Panc1 (cell line): ENCODE results near the gene TSPAN14. TPM values are rescaled to one million over a fixed set of nuclear protein-coding genes. Genes with fewer than 3 reads are reported as not detected.

Experiments
- ATAC-seq: fragments of 200-7000 bp; cut with Tn5 transposase; 2 replicates; pipeline ENCODE4 v1.9.1; 2020; ENCODE audit warnings: mild to moderate bottlenecking, moderate library complexity
- BruUV-seq: library from RNA; stranded (reverse); fragments of 400-500 nt; replicated peaks from 2 replicates; lab custom pipeline; 2021; lab: Mats Ljungman, UMichigan
- CTCF ChIA-PET: fragments of 300-600 bp; sonication (Branson Sonifier 250); formaldehyde crosslinking; loops from one replicate; lab custom pipeline; 2022; ENCODE audit warnings: antibody characterized with exemption; lab: Charles Lee
- POLR2A ChIA-PET: fragments of 300-600 bp; sonication (Branson Sonifier 250); formaldehyde crosslinking; loops from one replicate; lab custom pipeline; 2022; ENCODE audit warnings: antibody characterized with exemption; lab: Charles Lee
- DNase-seq: peaks from one replicate; pipeline ENCODE4 v3.0.0-alpha.2; 2010; ENCODE audit warnings: low read depth, low spot score
- H3K27ac ChIP-seq: 2 replicates; pipeline ENCODE4 v1.5.1; 2011; ENCODE audit warnings: mild to moderate bottlenecking, low read length, inconsistent platforms
- H3K27me3 ChIP-seq: fragments of 200-500 bp; sonication (Bioruptor generic); 2 replicates; pipeline ENCODE4 v1.6.0; 2014; ENCODE audit warnings: low read length, inconsistent platforms; ENCODE audit not compliant: control insufficient read depth, insufficient read depth
- H3K36me3 ChIP-seq: fragments of 200-500 bp; sonication (Bioruptor generic); 2 replicates; pipeline ENCODE4 v1.5.1; 2014; ENCODE audit warnings: inconsistent platforms, mild to moderate bottlenecking, low read length, moderate library complexity; ENCODE audit not compliant: control insufficient read depth, insufficient read depth
- H3K4me1 ChIP-seq: 2 replicates; pipeline ENCODE4 v1.5.1; 2011; ENCODE audit warnings: inconsistent platforms, mild to moderate bottlenecking, low read length, moderate library complexity; ENCODE audit not compliant: control insufficient read depth, insufficient read depth
- H3K4me3 ChIP-seq, 2 experiments: 2 replicates each; pipeline ENCODE4 v1.5.1; 2011 to 2012; ENCODE audit warnings: low read depth in 2 of 2, low read length in 2 of 2, mild to moderate bottlenecking in 2 of 2, inconsistent platforms in 1 of 2, moderate library complexity in 1 of 2
- H3K9me3 ChIP-seq: fragments of 200-500 bp; sonication (Bioruptor generic); 2 replicates; pipeline ENCODE4 v1.5.1; 2014; ENCODE audit warnings: low read depth, mild to moderate bottlenecking, inconsistent platforms, low read length, moderate library complexity; ENCODE audit not compliant: control insufficient read depth, insufficient read depth
- CTCF ChIP-seq: fragments of 450-650 bp; IDR thresholded peaks from 2 replicates; pipeline ENCODE4 v1.5.1; 2017; ENCODE audit warnings: mild to moderate bottlenecking
- POLR2AphosphoS5 ChIP-seq: IDR thresholded peaks from 2 replicates; pipeline ENCODE4 v1.6.1; 2012; ENCODE audit warnings: mild to moderate bottlenecking, low read depth, low read length, moderate library complexity
- REST ChIP-seq, 2 experiments: IDR thresholded peaks; 2 replicates each; pipeline ENCODE4 v1.6.1; 2011 to 2012; ENCODE audit warnings: low read depth in 2 of 2, control low read depth in 1 of 2, low read length in 1 of 2, mild to moderate bottlenecking in 1 of 2, moderate library complexity in 1 of 2; ENCODE audit not compliant: insufficient read depth in 1 of 2
- SIN3A ChIP-seq: IDR thresholded peaks from 2 replicates; pipeline ENCODE4 v1.6.1; 2012; ENCODE audit warnings: low read depth, mild to moderate bottlenecking, low read length, moderate library complexity, borderline replicate concordance; ENCODE audit not compliant: insufficient read depth
- TCF7L2 ChIP-seq: IDR thresholded peaks from 2 replicates; pipeline ENCODE4 v1.6.1; 2011; ENCODE audit warnings: mild to moderate bottlenecking, low read depth, low read length, inconsistent platforms
- in situ Hi-C: cut with HindIII; loops from 2 replicates; pipeline ENCODE4 v1.10.0; 2016; ENCODE audit warnings: low sequenced_read_pairs, low pct_unique_long_range_greater_than_20kb
- intact Hi-C: fragments of 100-400 bp; cut with micrococcal nuclease; formaldehyde crosslinking; loops from one replicate; pipeline ENCODE4 v1.10.0; 2022; ENCODE audit not compliant: unreplicated experiment
- total RNA-seq: library from RNA; stranded (reverse); gene quantifications from one replicate; pipeline ENCODE4 v1.2.1, GENCODE V29; 2021; ENCODE audit not compliant: unreplicated experiment

TSPAN14 gene
- total RNA-seq, 1 experiment from 2014 or later: 39.0 TPM

- no peak for DNase-seq
- H3K36me3 ChIP-seq: no peaks in the 10 kb centered on the region
- in situ Hi-C loops: no loop called here
- peaks cover 19% of the 10 kb centered on the region for H3K27me3 ChIP-seq
- intact Hi-C loops: no loop called here
- no peaks in the 10 kb centered on the region for H3K4me1 ChIP-seq
- no peak for TF ChIP-seq SIN3A
- TF ChIP-seq CTCF: no peak
- TF ChIP-seq POLR2AphosphoS5: no peak
- no peak for TF ChIP-seq REST (IDR thresholded peaks at IDR 0.05; ENCODE audit: insufficient read depth in 1 of 2, low read depth in 2 of 2, low read length in 1 of 2)
- TF ChIP-seq TCF7L2: no peak
- no peak overlapping the region for H3K4me3 ChIP-seq
- no peaks in the 10 kb centered on the region for H3K9me3 ChIP-seq
- ChIA-PET POLR2A (no interaction called here), CTCF (no interaction called here)
- ATAC-seq: no peak
- no peak overlapping the region for H3K27ac ChIP-seq
- no TSS peak for BruUV-seq
Measured at GRCh38 chr10:80582286-80582960, 128.3 kb downstream of the TSPAN14 start.

Other genes with a start within 250 kb of the TSPAN14 start
- 241 TPM for gene ANXA11, start 248.8 kb upstream of the TSPAN14 start, total RNA-seq
- 1.5 TPM for gene MAT1A, start 164.7 kb upstream of the TSPAN14 start, total RNA-seq
- not detected for gene DYDC1, start 97.6 kb upstream of the TSPAN14 start, total RNA-seq
- gene DYDC2, start 97.5 kb upstream of the TSPAN14 start, total RNA-seq: not detected
- 89.0 TPM for gene PRXL2A, start 45.8 kb upstream of the TSPAN14 start, total RNA-seq
- 0.10 TPM for gene SH2D4B, start 83.6 kb downstream of the TSPAN14 start, total RNA-seq